GM19240 (cell line): Measurements from ENCODE around the gene MAGEB2.
"Not testable (repeated sequence)": the region's sequence is repeated elsewhere in the genome, so short reads cannot be mapped to it uniquely, and the experiment has no call there.

Experiments used
- DNase-seq: peaks from one replicate; pipeline ENCODE4 v3.0.0; 2011; ENCODE audit warnings: low spot score; ENCODE audit not compliant: insufficient read length

The MAGEB2 gene, protein sequence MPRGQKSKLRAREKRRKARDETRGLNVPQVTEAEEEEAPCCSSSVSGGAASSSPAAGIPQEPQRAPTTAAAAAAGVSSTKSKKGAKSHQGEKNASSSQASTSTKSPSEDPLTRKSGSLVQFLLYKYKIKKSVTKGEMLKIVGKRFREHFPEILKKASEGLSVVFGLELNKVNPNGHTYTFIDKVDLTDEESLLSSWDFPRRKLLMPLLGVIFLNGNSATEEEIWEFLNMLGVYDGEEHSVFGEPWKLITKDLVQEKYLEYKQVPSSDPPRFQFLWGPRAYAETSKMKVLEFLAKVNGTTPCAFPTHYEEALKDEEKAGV

DNA sequence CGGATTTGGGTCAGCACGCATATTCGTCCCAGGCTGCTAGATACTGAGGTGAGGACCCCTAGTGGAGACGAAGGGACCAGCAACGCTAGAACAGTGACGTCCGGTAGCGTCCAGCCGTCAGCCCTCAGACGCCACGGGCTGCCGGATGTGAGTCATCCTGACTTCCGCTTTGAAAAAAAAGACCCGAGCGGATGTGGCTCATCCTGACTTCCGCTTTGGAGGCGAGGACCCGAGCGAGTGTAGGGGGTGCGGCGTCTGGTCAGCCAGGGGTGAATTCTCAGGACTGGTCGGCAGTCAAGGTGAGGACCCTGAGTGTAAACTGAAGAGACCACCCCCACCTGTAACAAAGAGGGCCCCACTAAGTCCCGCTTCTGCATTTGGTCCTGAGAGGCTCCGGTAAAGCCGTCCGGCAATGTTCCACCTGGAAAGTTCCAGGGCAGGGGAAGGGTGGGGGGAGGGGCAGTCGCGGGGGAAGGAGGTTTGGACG is at the start of gene MAGEB2:
MAGEB2 (plus strand) TSS at position 207 of the 487 bp plus-strand sequence. CDS start 3,018 bp downstream, outside the sequence.
- no peak for DNase-seq

DNA sequence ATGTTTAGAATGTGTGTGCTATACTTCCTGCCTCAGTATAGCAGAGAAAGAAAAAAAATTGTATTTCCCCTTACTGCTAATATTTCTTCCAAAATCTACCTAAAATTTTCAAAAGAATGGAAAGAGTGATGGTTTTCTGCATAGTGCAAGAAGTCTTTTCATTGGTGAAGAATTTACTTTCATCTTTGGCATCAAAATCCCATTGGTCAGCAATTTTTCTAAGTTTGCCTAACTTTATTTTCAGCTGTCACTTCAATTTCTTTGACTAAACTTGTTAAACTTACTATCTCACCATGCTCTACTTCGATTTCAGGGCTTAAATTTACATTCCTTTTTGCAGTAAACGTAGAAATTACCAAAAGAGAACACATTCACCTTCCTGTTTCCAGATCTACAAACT is 44.5 kb upstream of the MAGEB2 start:
- DNase-seq = no peak

GRCh38 chrX:30181353-30181752 is 34.0 kb upstream of the MAGEB2 start:
- no peak for DNase-seq

GRCh38 chrX:30183554-30183953 is 31.8 kb upstream of the MAGEB2 start:
- no peak for DNase-seq

DNA sequence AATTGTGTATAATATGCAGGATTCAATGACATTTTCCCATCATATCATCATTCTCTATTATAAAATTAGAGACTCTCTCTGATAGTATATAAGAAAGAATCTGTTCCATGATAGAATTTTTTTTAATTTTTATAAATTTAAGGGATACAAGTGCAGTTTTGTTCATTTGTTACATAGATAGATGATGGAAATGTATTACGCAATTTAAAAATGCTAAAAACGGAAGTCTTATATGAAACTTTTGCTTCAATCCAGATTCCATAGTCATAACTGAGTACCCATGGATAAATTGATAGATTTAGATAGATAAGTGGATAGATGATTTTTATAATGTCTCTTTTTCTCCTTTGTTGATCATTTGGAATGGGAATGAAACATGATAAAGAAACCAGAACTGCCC is 24.9 kb upstream of the MAGEB2 start:
- no peak for DNase-seq

- not testable (repeated sequence) for DNase-seq
These were observed 21.5 kb upstream of the MAGEB2 start for GRCh38 chrX:30193910-30194309.

DNA sequence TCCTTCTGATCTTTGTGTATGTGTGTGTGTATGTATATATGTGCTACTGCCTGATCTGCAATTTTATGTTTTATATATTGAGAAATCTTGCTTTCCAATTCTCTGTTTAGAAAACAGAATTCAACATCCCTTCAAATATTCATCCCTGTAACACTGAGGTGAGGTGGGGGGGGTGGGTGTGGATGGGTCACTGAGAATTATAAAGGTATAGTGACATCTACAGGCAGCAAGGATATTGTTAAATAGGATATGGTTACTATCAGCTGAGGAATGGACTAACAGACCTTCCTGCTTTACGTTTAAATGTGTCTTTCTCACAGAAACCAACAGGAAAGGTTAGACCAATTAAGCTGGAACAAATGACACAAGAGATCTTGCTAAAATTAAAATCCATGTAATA is 19.0 kb upstream of the MAGEB2 start:
- DNase-seq = no peak

GRCh38 chrX:30212172-30212571 is 3.2 kb upstream of the MAGEB2 start:
- DNase-seq = no peak

DNA sequence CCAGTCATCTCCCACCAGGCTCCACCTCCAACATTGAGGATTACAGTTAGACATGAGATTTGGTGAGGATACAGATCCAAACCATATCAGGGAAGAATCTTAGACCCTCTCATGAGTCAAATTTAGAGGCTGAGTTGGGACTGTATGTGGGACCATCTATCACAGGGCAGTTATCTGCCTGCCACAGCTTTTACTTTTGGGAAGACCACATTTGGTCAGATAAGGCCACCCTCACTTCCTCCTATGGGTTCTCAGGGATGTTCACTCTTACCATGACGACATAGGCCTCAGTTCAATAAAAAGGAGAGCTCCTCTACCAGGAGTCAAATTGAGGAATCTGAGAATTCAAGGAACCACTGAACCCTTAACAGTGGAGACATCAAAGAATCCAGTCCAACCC is 2.1 kb downstream of the MAGEB2 start:
- no peak for DNase-seq

DNA sequence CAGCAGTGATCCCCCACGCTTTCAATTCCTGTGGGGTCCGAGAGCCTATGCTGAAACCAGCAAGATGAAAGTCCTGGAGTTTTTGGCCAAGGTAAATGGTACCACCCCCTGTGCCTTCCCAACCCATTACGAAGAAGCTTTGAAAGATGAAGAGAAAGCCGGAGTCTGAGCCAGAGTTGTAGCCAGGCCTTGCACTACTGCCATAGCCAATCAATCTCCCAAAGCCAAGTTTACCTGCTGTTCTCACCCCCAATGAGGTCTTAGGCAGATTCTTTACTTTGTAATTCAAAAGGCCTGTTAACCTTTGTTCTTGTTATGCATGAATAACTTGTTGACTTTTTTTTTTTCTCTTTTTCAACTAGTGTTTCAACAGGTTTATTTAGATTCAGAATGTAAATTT is 4.0 kb downstream of the MAGEB2 start:
- no peak for DNase-seq

- DNase-seq = no peak
These were observed 5.3 kb downstream of the MAGEB2 start for GRCh38 chrX:30220661-30221060.

- no peak for DNase-seq
These were observed 9.2 kb downstream of the MAGEB2 start for GRCh38 chrX:30224536-30224935.

- no peak for DNase-seq
These were observed 13.2 kb downstream of the MAGEB2 start for GRCh38 chrX:30228526-30228925.

DNA sequence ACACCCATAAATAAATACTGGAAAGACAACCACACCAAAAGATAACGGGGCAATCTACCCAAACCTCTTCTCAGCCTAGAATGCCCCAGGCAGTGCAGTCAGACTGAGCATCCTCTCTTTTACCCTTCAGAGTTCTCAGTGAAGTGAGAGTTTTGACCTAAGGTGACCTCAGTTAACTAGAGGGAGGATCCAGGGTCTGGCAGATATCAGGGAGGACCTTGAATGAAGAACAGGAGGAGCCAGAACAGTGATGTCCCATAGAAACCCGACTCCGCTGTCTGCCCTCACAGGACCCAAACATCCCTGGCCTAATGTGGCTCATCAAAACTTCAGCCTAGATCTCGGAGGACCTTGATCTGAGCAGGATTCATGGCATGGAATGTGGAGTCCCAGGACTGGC is 15.0 kb downstream of the MAGEB2 start, which contains the start of gene MAGEB3:
MAGEB3 (plus strand) TSS at position 263 of the 400 bp plus-strand sequence. CDS start 5,268 bp downstream, outside the sequence.
- DNase-seq = no peak

DNA sequence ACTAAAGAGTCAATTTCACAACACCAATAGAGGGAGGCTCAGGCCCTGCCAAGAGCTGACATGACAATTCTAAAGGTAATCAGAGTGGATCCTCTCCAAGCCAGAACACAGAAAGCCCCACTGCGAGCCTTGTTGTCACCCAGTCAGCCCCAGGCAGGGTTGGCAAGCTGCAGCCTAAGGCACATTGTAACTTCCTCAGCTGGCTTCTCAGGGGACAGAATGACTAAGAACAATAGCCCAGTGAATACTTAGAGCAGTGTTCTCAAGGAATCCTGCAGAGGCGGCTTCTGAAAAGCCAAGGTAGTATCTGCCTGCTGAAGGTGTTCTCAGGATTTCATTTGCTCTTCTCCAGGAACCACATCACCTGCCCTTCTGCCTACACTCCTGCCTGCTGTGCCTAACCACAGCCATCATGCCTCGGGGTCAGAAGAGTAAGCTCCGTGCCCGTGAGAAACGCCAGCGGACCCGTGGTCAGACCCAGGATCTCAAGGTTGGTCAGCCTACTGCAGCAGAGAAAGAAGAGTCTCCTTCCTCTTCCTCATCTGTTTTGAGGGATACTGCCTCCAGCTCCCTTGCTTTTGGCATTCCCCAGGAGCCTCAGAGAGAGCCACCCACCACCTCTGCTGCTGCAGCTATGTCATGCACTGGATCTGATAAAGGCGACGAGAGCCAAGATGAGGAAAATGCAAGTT is 26.5 kb downstream of the MAGEB2 start, which contains the start of gene MAGEB4:
MAGEB4 (plus strand) TSS at position 277 of the 692 bp plus-strand sequence; CDS start at position 413, 136 bp downstream.
- DNase-seq = no peak

DNA sequence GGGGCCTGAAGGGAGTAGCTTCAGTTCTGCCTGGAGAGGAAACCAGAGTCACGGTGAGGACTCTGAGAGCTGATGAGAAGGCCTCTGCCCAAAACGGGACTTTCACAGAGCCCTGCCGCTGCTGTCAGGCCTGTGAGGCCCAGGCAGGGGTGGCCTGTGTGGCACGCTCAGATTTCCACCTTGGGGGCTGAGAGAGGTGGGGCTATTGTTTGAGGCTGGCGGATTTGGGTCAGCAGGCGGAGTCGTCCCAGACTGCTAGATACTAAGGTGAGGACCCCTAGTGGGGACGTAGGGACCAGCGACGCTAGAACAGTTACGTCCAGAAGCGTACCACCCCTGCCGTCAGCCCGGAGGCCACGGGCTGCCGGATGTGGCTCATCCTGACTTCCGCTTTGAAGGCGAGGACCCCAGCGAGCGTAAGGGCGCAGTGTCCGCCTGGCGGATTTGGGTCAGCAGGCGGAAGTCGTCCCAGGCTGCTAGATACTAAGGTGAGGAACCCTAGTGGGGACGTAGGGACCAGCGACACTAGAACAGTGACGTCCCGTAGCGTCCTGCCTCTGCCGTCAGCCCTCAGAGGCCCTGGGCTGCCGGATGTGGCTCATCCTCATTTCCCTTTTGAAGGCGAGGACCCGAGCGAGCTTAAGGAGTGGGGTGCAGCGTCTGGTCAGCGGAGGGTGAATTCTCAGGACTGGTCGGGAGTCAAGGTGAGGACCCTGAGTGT is 31.6 kb downstream of the MAGEB2 start, which contains the start of gene MAGEB1:
MAGEB1 (plus strand) TSS at position 378 of the 721 bp plus-strand sequence. CDS start 3,348 bp downstream, outside the sequence.
- DNase-seq = no peak

GRCh38 chrX:30248854-30249253 is 33.5 kb downstream of the MAGEB2 start:
- no peak for DNase-seq

GRCh38 chrX:30253257-30253656 is 37.9 kb downstream of the MAGEB2 start:
- DNase-seq = peak; percentile 2

- DNase-seq = no peak
These were observed 44.6 kb downstream of the MAGEB2 start for GRCh38 chrX:30259927-30260326.

- DNase-seq = no peak
These were observed 45.6 kb downstream of the MAGEB2 start for GRCh38 chrX:30261012-30261411.

GRCh38 chrX:30262763-30263162 is 47.4 kb downstream of the MAGEB2 start:
- no peak for DNase-seq
